Measurements from ENCODE around the gene CALN1.
"Not testable (repeated sequence)": the region's sequence is repeated elsewhere in the genome, so short reads cannot be mapped to it uniquely, and the experiment has no call there.

CALN1 gene

DNA sequence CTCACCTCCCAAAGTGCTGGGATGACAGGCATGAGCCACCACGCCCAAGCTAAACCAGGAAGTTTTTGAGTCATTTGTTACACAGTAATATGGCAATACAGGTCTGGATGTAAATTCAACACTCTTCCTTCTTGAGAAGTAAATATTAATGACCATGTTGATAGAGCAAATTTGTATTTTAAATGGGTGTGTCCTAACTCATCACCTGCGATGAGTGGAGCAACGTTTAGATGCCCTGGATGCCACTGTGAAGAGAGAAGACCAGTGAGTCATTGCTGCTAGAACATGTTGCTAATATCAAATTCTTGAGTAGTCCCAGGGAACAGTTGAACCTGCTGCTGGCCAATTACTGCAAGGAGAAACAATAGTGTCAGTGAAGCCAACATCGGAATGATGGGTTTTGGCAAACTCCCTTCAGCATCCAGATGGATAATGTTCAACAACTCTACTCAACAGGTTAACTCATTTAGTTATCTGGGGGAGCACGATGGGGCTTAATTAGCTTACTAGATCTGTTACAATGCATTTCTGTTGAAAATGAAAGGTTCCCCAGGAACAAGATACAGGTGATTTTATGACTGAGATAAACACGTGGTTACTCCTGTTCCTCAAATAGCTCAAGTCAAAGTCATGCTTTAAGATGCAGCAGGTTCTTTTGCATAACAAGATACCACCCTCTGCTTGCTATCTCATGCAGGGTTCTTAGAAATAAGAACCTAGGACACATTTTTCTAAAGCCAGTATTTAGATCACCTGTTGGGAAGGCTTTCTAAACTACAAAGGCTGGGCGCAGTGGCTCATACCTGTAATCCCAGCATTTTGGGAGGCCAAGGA lies 146.8 kb downstream of the CALN1 start:
- DNase-seq: no peak

DNA sequence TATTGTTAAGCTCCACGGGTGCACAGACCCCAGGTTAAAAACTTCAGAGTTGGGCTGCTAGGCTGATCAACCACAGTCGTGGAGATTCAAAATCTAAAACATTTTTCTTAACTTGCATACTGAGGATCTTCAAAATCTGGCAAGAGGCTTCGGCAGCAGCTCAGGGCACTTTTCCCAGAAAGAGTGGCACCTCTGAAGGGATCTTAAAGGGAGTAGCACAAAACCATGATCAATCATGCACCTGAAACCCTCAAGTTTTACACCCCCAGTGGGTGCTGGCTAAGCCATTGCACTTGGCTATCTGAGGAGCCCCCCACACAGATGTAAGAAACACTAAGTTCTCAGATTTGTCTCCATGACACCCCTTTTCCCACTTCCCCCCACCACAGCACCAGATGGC lies 151.7 kb downstream of the CALN1 start:
- DNase-seq: no peak

DNA sequence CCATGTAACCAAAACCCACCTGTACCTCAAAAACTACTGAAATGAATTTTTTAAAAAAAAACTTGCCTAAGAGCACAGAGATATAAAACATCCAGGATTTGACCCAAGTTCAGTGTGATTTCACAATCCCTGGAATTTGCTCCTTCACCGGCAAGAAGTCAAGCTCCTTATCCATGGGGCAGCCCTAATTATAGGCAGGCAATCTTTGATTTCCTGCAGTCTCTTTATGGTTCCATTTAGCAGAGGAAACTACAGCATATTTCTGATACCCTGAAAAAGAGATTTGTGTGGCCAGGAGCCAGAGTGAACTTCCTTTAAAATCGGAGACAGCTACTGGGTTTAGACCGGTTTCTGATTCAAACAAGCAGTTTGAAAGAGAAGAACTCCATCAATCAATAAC lies 154.1 kb downstream of the CALN1 start:
- no peak for DNase-seq

DNA sequence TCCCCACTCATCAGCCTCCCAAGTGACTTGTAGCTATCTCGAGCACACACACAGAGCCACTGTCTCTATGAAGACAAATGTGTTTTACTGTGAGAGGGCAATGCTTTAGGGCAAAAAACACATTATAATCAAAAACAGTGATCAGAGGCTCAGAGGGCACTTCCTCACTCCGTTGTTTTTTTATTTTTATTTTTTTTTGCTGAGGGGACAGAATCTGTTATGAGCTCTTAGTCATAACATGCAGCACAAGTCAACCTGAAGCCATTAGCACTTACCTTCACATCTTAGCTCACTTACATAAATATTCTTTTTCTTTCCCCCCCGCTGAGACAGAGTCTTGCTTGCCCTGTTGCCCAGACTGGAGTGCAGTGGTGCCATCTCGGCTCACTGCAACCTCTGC lies 157.7 kb downstream of the CALN1 start:
- DNase-seq: no peak

DNA sequence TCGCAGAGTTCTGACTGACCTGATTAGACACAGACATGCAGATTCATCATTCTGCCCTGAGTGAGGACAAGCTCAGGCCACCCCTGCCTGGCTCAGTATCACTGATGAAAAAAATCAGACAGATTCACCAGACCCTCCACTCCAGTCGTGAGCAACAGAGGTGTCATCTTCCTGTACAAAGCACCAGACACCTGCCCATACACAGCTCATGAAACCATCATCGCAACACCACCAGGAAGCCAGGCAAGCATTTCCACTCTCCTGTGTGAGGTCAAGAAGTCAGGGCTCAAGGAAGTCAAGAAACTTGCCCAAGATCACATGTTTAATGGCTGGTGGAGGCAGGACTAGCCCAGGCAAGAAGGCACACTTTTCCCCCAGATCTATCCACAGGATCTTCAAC lies 163.0 kb downstream of the CALN1 start:
- DNase-seq: no peak

DNA sequence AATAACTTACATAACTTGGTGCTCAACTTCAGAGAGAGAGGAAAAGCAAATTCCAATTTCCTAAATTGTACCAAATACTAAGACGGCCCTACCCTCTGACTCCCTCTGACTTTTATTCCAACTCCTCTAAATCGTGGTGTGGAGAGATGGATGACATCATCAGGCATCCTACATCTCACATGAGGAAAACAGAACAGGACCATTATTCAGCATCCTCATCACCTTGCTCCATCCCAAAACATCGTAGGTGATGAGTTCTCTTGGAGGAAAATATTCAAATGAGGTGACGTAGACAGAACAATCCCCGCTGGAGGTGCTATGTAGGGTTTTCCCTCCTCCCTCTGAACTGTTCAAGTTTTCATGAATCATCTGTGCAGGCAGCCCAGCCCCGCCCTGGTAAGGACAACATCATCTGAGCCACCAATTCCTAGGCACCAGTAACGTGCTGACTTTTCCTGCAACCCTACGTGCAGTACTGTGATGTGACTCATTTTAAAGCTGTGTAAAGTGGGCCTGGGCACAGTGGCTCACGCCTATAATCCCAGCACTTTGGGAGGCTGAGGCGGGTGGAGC lies 167.2 kb downstream of the CALN1 start:
- no peak for DNase-seq

DNA sequence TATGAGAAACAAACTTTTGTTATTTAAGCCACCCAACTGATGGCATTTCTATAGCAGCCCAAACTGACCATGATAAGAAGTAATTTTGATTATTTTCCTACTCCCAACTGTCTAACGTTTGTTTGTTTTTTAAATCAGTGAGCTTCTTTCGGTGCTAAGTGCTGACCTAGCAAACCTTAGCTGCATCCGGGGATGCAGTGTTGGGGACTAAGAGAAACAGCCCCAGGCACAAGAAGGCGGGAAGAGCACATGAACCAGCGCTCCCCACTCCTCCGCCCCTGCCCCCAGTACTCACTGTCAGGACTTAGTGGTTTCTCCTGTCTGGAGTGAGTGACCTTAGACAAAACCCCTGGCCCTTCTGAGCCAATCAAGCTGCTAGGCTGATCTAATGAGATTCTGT lies 168.8 kb downstream of the CALN1 start:
- DNase-seq: no peak

DNA sequence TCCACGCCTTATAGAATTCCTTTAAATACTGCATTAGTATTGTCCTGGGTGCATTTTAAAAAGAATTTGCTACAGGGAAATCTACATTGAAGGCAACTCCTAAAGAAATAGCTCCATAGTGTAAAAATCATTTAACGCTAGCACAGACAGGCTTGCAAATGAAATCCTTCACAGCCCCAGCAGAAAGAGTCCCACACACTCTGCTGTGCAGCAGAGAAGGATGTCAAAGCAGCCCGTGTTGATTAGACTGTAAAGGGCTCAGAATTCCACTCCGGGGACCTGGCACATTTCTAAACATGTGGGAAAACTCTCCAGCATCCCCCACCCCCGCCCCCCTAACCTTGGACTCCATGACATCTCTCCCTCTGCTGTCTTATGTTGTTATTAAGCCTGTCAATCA lies 176.8 kb downstream of the CALN1 start:
- no peak for DNase-seq

DNA sequence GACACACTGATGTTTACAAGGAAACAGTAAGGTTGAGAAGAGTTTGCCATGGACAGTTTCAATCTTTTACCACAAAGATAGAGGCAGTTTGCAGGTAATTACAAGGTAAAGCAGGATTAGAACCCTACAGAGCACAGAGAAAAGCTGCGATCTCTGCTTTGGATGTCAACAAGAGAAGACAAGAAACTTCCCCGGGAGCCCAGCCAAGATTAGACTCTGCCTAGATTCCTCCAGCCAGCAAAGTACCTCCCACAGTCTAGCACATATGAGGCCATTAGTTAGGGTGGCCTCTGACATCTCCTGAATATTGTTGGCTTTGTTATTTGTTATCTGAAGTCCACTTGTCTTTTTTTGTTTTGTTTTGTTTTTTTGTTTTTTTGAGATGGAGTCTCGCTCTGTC lies 178.1 kb downstream of the CALN1 start:
- no peak for DNase-seq

DNA sequence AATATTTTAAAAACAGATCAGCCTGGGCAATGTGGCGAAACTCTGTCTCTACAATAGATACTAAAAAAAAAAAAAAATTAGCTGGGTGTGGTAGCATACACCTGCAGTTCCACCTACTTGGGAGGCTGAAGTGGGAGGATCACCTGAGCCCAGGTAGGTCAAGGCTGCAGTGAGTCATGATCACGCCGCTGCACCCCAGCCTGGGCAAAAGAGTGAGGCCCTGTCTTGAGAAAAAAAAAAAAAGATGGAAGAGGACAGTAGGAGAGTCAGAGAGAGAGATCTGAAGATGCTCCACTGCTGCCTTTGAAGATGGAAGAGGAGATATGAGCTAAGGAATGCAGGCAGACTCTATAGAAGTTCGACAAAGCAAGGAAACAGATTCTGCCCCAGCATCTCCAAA lies 181.9 kb downstream of the CALN1 start:
- DNase-seq: no peak

DNA sequence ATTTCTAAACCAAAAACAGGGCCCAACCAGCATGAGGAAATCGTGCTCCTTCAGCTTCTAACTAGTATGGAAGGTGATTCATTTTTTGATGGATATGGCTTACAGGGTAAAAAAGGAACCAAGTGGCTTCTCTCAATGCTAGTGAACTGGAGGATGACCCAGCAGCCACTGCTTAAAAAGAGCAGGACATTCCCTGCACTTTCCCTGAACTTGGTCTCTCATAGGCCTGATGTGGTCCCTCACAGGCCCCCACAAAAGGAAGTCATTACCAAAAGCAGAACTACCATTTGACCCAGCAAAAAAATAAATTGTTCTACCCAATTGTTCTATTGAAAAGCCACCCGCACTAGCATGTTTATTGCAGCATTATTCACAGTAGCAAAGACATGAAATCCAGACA lies 188.8 kb downstream of the CALN1 start:
- no peak for DNase-seq

DNA sequence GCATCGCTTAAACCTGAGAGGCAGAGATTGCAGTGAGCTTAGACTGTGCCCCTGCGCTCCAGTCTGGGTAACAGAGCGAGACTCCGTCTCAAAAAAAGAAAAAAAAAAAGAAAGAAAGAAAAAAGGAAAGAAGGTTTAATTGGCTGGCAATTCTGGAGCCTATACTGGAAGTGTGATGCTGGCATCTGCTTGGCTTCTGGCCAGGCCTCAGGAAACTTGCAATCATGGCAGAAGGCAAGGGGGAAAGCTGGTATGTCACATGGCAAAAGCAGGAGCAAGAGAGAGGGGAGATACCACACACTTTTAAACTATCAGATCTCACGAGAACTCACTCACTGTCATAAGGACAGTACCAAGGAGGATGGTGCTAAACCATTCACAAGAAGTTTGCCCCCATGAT lies 190.0 kb downstream of the CALN1 start:
- DNase-seq: no peak

DNA sequence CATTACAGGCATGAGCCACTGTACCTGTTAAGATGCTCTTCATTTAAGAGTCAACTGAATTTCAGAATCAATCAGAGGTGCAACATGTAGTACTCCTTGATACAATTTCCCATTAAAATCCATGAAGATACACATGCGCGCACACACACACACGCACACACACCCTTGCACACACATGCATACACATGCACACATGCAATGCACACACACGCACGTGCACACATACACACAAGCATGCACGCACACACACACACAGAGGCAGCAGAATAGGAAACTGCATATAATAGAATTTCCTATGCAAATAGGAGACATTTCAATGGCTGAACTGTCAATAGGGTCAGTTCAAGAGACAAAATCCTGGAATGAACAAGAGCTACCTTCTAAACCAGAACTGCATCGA lies 192.6 kb downstream of the CALN1 start:
- no peak for DNase-seq

DNA sequence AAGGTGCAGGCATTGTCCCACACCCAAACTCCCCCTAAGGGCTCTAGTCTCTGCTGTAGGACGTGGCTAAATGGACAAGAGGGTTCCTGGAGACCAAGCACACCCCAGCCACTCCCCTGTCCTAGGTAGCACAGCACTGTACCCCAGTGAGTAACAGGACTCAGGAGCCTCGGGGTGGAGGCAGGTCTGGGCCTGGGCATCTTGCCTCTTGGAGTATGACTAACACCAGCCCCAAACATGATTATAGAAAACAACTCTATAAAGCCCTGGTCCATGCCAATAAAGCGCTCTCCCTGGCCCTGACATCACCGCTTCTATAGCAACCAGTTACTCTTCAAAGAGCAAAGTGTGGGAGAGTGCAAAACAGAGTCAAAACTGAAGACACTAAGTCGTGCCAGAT lies 195.0 kb downstream of the CALN1 start:
- no peak for DNase-seq

DNA sequence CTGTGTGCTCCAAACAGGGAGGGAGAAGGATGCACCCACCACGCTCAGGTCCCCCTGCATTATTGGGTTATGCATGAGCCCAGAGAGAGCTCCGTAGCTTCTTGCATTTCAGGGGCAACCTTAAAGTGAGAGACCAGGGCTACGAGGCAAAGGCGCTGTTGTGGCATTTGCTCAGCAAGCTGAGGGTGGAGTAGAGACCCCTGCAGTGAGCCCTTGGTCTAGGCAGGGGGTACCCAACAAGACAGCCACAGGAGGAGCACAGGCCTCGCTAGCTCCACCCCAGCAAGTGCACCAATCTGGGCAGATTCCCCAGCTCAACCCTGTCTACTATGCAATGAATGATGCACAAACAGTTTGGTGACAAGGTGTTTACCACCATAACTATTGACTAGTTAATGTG lies 198.4 kb downstream of the CALN1 start:
- no peak for DNase-seq

DNA sequence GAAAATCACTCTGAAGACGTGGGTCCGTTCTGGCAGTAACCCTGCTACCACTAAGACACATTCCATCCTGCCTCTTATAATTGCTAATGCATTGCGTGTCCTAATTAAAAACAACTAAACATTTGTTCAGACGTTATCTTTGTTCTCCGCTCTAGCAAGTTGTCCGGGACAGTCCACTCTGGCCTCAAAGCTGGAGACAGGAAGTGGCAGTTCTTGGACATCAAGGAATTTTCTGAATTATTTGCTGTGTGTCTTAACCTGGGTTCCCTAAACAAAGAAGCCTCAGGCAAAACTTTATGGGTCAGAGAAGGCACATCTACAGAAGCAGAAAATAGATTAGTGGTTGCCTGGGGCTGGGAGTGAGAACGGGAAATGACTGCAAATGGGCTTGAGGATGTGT lies 199.1 kb downstream of the CALN1 start:
- no peak for DNase-seq

DNA sequence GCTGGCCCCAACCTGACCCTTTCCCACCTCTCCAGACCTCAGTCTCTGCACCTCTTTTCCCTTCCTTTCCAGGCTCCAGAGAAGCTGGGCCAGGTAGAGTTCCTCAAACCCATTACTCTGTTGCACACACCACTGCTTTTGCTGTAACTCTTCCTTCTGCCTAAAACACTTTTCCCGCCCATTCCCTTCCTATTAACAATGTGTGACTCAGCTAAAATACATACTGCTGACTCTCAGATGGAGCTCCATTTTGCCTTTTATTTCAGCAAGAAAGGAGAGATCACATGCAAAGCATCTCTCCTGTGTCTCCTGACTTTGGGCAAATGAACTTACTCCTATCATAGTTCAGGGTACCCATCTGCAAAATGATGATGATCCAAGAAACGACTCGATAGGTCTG lies 201.0 kb downstream of the CALN1 start:
- no peak for DNase-seq

DNA sequence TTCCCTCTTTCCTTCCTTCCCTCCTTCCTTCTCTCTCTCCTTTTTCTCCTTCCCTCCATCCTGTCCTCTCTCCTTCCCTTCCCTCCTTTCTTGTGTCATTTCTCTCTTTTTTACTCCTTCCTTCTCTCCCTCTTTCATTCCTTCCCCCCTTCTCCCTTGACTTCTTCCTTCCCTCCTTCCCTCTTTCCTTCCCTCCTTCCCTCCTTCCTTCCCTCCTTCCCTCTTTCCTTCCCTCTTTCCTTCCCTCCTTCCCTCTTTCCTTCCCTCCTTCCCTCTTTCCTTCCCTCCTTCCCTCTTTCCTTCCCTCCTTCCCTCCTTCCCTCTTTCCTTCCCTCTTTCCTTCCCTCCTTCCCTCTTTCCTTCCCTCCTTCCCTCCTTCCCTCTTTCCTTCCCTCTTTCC lies 203.1 kb downstream of the CALN1 start:
- DNase-seq: not testable (repeated sequence)

DNA sequence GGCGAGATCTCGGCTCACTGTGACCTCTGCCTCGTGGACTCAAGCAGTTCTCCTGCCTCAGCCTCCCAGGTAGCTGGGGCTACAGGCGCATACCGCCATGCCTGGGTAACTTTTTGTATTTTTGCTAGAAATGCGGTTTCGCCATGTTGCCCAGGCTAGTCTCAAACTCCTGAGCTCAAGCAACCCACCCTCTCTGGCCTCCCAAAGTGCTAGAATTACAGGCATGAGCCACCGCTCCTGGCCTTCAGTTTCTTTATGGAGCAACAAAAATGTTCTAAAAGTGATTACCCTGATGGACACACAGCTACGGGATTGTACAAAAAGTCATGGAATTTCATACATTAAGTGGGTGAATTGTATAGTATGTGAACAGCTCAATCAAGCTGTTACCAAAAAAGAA lies 216.0 kb downstream of the CALN1 start:
- no peak for DNase-seq

DNA sequence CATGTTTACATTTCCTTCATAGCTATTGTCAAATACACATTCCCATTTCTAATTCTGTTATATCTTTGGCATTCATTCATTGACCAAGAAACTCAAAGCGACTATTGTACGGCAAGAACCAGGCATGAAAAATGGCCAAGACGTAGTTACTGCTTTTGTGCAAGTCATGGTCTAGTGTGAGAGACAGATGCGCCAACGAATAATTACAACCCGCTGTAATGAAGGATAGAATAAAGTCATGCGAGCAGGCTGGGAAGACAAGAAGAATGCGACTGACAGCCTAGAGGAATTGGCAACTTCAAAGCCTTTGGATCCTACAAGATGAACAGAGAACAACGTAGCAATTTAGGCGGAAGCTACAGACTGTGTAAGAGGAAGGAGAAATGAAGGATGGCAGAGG lies 221.2 kb downstream of the CALN1 start:
- no peak for DNase-seq

DNA sequence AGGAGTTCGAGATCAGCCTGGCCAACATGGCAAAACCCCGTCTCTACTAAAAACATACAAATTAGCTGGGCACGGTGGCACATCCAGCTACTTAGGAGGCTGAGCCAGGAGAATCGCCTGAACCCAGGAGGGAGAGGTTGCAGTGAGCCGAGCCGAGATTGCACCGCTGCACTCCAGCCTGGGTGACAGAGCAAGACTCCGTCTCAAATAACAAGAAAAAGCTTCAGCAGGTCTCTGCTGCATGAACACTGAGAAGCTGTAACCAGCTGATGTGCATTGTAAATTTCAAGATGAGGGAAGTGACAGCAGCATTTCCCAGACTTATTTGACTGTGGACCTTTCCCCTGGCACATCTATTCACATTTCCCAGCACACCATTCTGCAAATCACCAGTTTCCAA lies 222.0 kb downstream of the CALN1 start:
- DNase-seq: no peak

DNA sequence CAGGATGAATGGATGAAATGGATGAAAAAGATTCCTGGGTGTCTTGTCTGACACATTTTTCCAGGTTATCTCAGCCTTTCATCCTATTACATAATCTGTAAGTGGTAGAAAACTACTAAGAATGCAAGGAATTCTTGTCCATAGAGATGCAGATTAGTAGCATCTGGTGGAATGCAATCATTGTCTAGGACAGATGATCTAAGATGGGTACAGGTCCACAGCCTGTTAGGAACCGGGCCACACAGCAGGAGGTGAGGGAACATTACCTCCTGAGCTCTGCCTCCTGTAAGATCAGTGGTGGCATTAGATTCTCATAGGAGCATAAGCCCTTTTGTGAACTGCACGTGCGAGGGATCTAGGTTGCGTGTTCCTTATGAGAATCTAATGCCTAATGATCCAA lies 225.0 kb downstream of the CALN1 start:
- DNase-seq: no peak

DNA sequence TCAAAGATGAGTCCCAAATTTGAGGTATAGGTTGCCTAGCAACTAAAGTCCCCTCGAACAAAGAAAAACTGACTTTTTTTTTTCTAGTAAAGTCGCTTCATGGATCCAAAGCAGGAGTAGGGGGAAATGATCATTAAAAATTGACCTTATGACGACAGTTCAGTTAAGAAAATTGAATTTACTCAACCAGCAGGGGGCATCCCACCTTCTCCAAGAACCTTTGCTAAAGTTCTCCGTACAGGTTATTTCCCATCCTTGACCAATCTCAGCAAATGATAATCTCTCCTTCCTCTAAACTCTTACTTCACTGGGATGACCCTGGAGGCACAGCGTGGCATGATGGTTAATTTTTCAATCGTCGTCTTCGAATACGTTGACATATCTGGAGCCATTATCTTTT lies 228.3 kb downstream of the CALN1 start:
- no peak for DNase-seq

DNA sequence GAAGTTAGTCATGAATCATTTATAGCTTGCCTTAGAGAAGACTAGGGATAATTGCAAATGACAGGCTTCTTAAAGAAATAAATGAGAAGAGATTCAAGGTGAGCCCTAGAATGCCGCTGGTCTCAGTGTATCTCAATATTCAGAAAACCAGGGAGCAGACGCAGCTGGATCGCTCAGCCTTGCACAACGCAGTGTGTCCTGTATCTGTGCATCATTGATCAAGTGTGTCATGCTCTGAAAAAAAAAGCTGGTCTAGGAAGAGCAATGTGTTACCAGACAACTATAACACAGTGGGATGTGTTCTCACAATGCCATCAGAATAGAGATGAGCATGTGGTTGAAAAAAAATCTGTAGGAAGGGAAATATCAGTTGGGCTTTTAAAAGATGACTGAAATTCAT lies 230.1 kb downstream of the CALN1 start:
- DNase-seq: no peak

DNA sequence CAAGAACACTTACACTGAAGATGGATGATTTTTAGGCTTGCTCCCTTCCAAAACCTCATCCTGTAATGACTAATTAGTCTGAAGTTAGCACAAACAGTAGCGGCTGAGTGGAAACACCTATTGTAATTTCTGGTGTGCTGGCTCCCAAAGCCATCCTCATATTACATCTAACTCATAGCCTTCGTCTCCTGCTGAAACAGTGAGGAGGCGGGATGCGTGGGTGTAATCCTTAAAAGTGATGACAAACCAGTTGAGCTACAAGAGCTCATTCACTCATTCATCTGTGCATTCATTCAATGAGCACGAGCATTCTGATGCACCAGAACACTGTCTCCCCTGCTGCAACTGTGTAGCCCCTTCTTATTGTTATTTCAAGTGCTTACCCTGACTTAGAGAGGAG lies 235.3 kb downstream of the CALN1 start:
- no peak for DNase-seq

All from fibroblast of skin of right quadriceps (primary cell).